Measurements from ENCODE around the gene CD40LG.

The CD40LG gene

DNA sequence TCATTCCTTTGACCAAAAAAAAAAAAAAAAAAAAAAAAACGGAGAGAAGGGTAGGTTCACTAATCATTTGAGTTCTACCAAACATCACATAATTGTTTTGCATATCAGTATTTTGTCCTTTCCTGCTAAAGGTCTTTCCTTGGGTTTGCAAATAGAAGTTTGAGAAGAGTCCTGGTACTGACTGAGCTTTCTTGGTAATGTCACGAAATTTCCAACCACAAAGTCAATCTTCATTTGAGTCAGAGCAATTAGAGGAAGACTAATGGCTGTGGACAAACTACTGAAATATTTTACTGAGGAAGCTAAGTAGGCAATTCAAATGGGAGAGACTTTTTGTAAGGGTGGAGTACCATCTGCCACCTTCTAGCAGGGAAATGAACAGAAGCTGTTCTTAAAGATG, 21.7 kb upstream of the CD40LG start:
- Histone ChIP-seq H3K9ac (ENCODE audit: low read length) (no peak overlapping the region), H3K4me1 (ENCODE audit: control insufficient read depth, insufficient read depth, low read length) (no peaks in the 10 kb centered on the region), H3K27me3 (replicated peaks; ENCODE audit: control insufficient read depth, insufficient read depth, low read length) (peaks cover 34% of the 10 kb centered on the region), H3K9me3 (ENCODE audit: control insufficient read depth, low read length) (peaks cover 13% of the 10 kb centered on the region), H3K4me3 (ENCODE audit: low read length) (no peak overlapping the region), H3K36me3 (ENCODE audit: control insufficient read depth, insufficient read depth, low read length, severe bottlenecking) (no peaks in the 10 kb centered on the region)
- DNase-seq (ENCODE audit: low read depth) = no peak

DNA sequence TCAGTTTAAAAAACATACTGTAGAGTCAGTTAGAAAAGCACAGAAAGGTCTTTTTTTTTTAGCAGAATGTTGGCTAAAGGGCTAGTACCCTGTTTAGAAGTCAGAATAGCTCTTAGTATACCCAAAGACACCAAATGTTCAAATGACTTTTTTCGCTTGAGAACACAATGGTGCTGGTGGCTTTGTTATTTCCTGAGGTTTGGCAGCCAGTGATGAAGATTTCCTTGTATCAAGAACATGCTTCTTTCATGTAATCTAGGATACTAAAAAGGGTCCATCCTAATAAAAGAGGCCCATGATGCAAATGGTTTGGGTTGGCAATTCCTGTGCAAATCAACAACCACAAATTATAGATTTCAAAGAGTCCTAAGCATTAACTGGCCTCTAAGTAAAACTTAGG, 21.1 kb upstream of the CD40LG start:
- no peak overlapping the region for H3K4me3 ChIP-seq (ENCODE audit: low read length)
- DNase-seq (ENCODE audit: low read depth) = no peak
- peaks cover 13% of the 10 kb centered on the region for H3K9me3 ChIP-seq (ENCODE audit: control insufficient read depth, low read length)
- H3K9ac ChIP-seq (ENCODE audit: low read length) = no peak overlapping the region
- peaks cover 37% of the 10 kb centered on the region for H3K27me3 ChIP-seq (replicated peaks; ENCODE audit: control insufficient read depth, insufficient read depth, low read length)
- no peaks in the 10 kb centered on the region for H3K36me3 ChIP-seq (ENCODE audit: control insufficient read depth, insufficient read depth, low read length, severe bottlenecking)
- H3K4me1 ChIP-seq (ENCODE audit: control insufficient read depth, insufficient read depth, low read length) = no peaks in the 10 kb centered on the region

DNA sequence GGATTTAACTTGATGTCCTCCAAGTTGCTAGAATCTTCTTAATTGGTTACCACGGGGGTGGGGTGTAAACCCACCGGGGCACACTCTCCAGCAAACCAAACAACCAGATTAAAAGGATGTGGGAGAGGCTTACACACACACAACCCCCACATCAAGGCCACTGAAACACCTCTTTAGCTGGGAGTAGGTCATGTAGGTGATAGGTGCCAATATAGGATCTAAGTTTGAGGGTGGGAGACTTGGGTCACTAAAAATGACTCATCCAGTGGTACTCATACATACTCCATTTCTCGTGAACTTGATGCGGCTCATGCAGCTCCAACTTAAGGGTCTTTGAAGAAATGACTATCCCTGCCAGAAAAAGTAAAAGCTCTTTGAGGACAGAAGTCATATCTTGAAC, 20.5 kb upstream of the CD40LG start:
- no peak overlapping the region for H3K9ac ChIP-seq (ENCODE audit: low read length)
- H3K9me3 ChIP-seq (ENCODE audit: control insufficient read depth, low read length) = peaks cover 13% of the 10 kb centered on the region
- H3K36me3 ChIP-seq (ENCODE audit: control insufficient read depth, insufficient read depth, low read length, severe bottlenecking) = no peaks in the 10 kb centered on the region
- no peak overlapping the region for H3K4me3 ChIP-seq (ENCODE audit: low read length)
- H3K27me3 ChIP-seq (replicated peaks; ENCODE audit: control insufficient read depth, insufficient read depth, low read length) = peaks cover 40% of the 10 kb centered on the region
- H3K4me1 ChIP-seq (ENCODE audit: control insufficient read depth, insufficient read depth, low read length) = no peaks in the 10 kb centered on the region
- DNase-seq (ENCODE audit: low read depth) = no peak

DNA sequence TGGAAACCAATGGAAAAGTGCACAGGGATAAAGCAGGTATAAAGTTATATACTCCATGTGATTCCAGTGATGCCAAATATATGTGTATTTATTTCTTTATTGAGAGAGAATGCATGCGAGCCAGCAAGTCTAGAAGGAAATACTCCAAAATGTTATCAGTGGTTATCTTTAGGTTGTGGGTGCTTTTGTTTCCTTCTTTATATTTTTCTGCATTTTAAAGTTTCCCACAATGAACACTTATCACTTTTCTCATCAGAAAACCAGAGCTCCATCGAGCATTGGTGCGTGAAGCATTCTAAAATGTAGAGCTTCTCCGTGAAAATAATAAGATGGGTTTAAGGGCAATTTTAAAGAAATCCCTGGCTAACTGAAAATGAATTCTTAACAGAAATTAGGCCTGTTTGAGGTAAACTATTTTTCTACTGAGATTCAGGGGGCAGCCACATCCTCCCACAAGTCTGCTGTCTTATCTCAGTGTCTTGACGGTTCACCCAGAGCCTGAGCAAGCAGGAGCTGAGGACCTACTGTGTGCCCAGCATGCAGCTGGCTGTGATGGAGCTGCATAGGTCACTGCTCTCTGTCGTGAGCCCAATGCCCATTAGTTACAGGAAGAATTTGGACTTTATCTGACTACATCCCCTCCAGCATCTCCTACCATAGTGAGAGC, 18.7 kb upstream of the CD40LG start:
- DNase-seq (ENCODE audit: low read depth) = no peak
- Histone ChIP-seq H3K9ac (ENCODE audit: low read length) (no peak overlapping the region), H3K9me3 (ENCODE audit: control insufficient read depth, low read length) (peaks cover 9% of the 10 kb centered on the region), H3K4me3 (ENCODE audit: low read length) (no peak overlapping the region), H3K27me3 (replicated peaks; ENCODE audit: control insufficient read depth, insufficient read depth, low read length) (peaks cover 44% of the 10 kb centered on the region), H3K4me1 (ENCODE audit: control insufficient read depth, insufficient read depth, low read length) (no peaks in the 10 kb centered on the region), H3K36me3 (ENCODE audit: control insufficient read depth, insufficient read depth, low read length, severe bottlenecking) (no peaks in the 10 kb centered on the region)

DNA sequence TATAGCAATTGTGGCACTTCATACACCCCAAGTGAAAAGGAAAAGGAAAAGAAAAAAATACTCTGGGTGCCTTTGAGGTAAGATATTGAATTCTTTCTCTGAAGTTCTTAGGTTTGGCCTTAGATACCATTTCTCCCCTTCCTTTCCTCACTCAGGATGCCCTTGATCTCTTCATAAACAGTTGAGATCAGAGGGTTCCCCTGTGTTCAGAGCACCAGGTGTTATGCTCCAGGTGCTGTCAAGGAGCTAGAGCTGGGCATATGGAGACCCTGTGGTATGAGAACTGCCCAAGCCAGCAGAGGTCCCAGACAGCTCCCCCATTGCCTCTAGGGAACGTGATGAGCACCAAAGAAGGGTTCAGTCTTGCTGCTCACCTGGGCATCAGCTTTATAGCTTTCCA, 17.1 kb upstream of the CD40LG start:
- H3K4me3 ChIP-seq (ENCODE audit: low read length) = no peak overlapping the region
- peaks cover 43% of the 10 kb centered on the region for H3K27me3 ChIP-seq (replicated peaks; ENCODE audit: control insufficient read depth, insufficient read depth, low read length)
- DNase-seq (ENCODE audit: low read depth) = no peak
- no peaks in the 10 kb centered on the region for H3K9me3 ChIP-seq (ENCODE audit: control insufficient read depth, low read length)
- no peaks in the 10 kb centered on the region for H3K36me3 ChIP-seq (ENCODE audit: control insufficient read depth, insufficient read depth, low read length, severe bottlenecking)
- H3K9ac ChIP-seq (ENCODE audit: low read length) = no peak overlapping the region
- no peaks in the 10 kb centered on the region for H3K4me1 ChIP-seq (ENCODE audit: control insufficient read depth, insufficient read depth, low read length)

GRCh38 chrX:136635235-136635634, 12.7 kb upstream of the CD40LG start:
- Histone ChIP-seq H3K4me1 (ENCODE audit: control insufficient read depth, insufficient read depth, low read length) (no peaks in the 10 kb centered on the region), H3K9ac (ENCODE audit: low read length) (no peak overlapping the region), H3K4me3 (ENCODE audit: low read length) (no peak overlapping the region), H3K27me3 (replicated peaks; ENCODE audit: control insufficient read depth, insufficient read depth, low read length) (peaks cover 26% of the 10 kb centered on the region), H3K36me3 (ENCODE audit: control insufficient read depth, insufficient read depth, low read length, severe bottlenecking) (no peaks in the 10 kb centered on the region), H3K9me3 (ENCODE audit: control insufficient read depth, low read length) (no peaks in the 10 kb centered on the region)
- no peak for DNase-seq (ENCODE audit: low read depth)

DNA sequence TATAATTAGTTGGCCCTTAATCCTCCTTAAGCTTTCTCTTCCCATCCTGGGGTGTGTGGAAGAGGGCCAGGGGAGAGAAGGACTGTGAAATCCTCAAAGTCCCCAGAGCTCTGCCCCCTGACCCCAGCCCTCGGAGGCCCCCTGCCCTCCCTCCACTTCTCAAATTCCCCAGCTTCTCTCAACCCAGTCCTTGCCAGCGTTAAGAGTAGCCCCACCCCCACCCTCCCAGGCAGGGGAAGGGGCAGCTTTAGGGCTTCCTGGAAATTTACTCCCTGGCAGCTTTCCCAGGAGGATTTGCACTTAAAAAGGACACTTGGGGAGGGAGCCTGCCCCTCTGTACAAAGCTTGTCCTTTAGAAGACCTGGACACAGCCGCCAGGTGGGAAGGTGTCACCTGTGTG, 11.8 kb upstream of the CD40LG start:
- no peak overlapping the region for H3K4me3 ChIP-seq (ENCODE audit: low read length)
- H3K27me3 ChIP-seq (replicated peaks; ENCODE audit: control insufficient read depth, insufficient read depth, low read length) = peaks cover 20% of the 10 kb centered on the region
- no peak for DNase-seq (ENCODE audit: low read depth)
- no peak overlapping the region for H3K9ac ChIP-seq (ENCODE audit: low read length)
- H3K9me3 ChIP-seq (ENCODE audit: control insufficient read depth, low read length) = no peaks in the 10 kb centered on the region
- H3K4me1 ChIP-seq (ENCODE audit: control insufficient read depth, insufficient read depth, low read length) = no peaks in the 10 kb centered on the region
- H3K36me3 ChIP-seq (ENCODE audit: control insufficient read depth, insufficient read depth, low read length, severe bottlenecking) = no peaks in the 10 kb centered on the region

- Histone ChIP-seq H3K27me3 (replicated peaks; ENCODE audit: control insufficient read depth, insufficient read depth, low read length) (peaks cover 8% of the 10 kb centered on the region), H3K9ac (ENCODE audit: low read length) (no peak overlapping the region), H3K9me3 (ENCODE audit: control insufficient read depth, low read length) (no peaks in the 10 kb centered on the region), H3K4me3 (ENCODE audit: low read length) (no peak overlapping the region), H3K36me3 (ENCODE audit: control insufficient read depth, insufficient read depth, low read length, severe bottlenecking) (no peaks in the 10 kb centered on the region), H3K4me1 (ENCODE audit: control insufficient read depth, insufficient read depth, low read length) (no peaks in the 10 kb centered on the region)
- DNase-seq (ENCODE audit: low read depth) = peak; percentile 31
Measured at GRCh38 chrX:136639506-136640176, 8.3 kb upstream of the CD40LG start.

GRCh38 chrX:136643243-136643642, 4.7 kb upstream of the CD40LG start:
- peaks cover 18% of the 10 kb centered on the region for H3K27me3 ChIP-seq (replicated peaks; ENCODE audit: control insufficient read depth, insufficient read depth, low read length)
- H3K4me1 ChIP-seq (ENCODE audit: control insufficient read depth, insufficient read depth, low read length) = no peaks in the 10 kb centered on the region
- H3K36me3 ChIP-seq (ENCODE audit: control insufficient read depth, insufficient read depth, low read length, severe bottlenecking) = no peaks in the 10 kb centered on the region
- peaks cover 9% of the 10 kb centered on the region for H3K9me3 ChIP-seq (ENCODE audit: control insufficient read depth, low read length)
- DNase-seq (ENCODE audit: low read depth) = no peak
- no peak overlapping the region for H3K4me3 ChIP-seq (ENCODE audit: low read length)
- no peak overlapping the region for H3K9ac ChIP-seq (ENCODE audit: low read length)

- DNase-seq (ENCODE audit: low read depth) = no peak
- H3K27me3 ChIP-seq (replicated peaks; ENCODE audit: control insufficient read depth, insufficient read depth, low read length) = peaks cover 34% of the 10 kb centered on the region
- H3K4me1 ChIP-seq (ENCODE audit: control insufficient read depth, insufficient read depth, low read length) = no peaks in the 10 kb centered on the region
- H3K9ac ChIP-seq (ENCODE audit: low read length) = no peak overlapping the region
- peaks cover 9% of the 10 kb centered on the region for H3K9me3 ChIP-seq (ENCODE audit: control insufficient read depth, low read length)
- no peak overlapping the region for H3K4me3 ChIP-seq (ENCODE audit: low read length)
- no peaks in the 10 kb centered on the region for H3K36me3 ChIP-seq (ENCODE audit: control insufficient read depth, insufficient read depth, low read length, severe bottlenecking)
Measured at GRCh38 chrX:136646602-136647239, 1.2 kb upstream of the CD40LG start.

DNA sequence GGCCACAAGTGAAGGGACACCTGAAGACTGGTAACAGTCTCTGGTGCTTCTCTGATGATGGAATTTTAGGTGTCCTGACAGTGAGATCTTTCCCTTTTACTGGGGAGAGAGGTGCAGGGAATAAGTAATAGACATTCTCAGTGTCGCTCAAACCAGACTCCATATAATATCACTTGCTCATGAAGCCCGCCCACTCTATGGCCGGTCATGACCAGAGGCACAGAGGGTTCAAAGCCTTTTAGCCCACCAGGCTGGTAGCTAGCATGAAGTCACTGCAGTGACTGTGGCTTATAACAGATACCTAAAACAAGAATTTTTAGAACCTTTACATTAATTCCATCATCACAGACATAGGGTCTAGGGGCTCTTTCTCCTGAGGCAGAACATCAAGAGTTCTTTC, 2.9 kb downstream of the CD40LG start:
- DNase-seq (ENCODE audit: low read depth) = no peak
- Histone ChIP-seq H3K9me3 (ENCODE audit: control insufficient read depth, low read length) (peaks cover 9% of the 10 kb centered on the region), H3K9ac (ENCODE audit: low read length) (no peak overlapping the region), H3K4me1 (ENCODE audit: control insufficient read depth, insufficient read depth, low read length) (peaks cover 28% of the 10 kb centered on the region), H3K36me3 (ENCODE audit: control insufficient read depth, insufficient read depth, low read length, severe bottlenecking) (no peaks in the 10 kb centered on the region), H3K27me3 (replicated peaks; ENCODE audit: control insufficient read depth, insufficient read depth, low read length) (peaks cover 25% of the 10 kb centered on the region), H3K4me3 (ENCODE audit: low read length) (no peak overlapping the region)
